ENCODE data around the gene MAIP1.

The MAIP1 gene

DNA sequence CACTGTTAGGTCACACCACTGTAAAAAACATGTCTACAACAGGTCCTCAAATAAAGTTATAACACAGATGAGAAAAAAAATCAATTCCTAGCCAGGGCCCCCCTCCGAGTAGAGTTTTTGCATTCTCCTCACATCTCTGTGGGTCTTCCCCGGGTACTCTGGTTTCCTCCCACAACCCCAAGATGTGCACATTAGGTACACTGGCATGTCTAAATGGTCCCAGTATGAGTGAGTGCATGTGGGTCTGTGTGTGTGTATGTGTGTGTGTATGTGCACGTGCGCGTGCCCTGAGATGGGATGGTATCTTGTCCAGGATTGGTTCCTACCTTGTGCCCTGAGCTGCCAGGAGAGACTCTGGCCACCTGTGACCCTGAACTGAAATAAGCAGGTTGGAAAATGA lies 5.0 kb upstream of the MAIP1 start:
- DNase-seq (ENCODE audit: low spot score) = no peak

DNA sequence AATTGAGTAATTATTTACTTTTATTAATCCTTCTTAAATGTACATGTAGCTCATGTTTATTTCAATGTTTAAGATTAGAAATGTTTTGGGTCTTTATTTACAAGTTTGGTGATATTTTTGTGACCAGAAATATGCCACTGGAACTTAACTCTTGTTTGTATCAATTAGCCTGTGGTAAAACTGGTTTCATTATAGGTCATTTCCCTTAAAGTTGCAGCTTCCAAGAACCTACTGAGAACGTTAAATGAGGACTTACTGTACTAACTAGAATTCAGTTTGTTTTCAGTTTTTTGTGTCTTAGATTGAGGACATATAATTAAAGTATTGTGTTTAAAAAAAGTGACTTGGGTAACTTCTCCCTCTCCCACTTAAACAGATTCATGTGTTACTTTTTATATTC lies 4.4 kb upstream of the MAIP1 start:
- DNase-seq (ENCODE audit: low spot score) = no peak

DNA sequence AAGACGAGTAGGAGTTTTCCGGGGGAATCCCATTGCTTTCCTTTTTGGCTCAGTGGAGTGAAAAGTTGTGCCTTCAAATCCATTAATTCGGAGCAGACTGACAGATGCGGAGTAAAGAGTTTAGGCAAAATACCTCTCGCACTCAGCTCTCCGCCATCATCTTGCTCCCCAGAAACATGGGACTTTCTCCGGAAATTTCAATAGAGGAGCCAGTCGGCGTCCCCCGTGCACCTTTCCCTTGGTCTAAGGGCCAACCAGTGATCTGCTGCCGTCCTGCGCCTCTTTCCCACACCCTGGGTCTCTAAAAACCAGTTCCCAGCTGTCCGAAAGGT lies 409 bp upstream of the MAIP1 start:
- DNase-seq (ENCODE audit: low spot score) = peak; percentile 21

DNA sequence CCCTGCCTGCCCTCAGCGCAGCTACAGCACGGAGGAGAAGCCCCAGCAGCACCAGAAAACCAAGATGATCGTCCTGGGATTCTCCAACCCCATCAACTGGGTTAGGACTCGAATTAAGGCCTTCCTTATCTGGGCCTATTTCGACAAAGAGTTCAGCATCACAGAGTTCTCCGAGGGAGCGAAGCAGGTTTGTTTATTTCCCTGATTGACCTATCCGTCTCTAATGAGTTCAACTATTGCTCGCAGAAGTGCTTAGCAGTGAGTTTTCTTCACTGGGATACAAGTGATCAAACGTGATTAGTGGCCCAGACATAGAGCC lies 639 bp downstream of the MAIP1 start:
- DNase-seq (ENCODE audit: low spot score) = peak; percentile 22

DNA sequence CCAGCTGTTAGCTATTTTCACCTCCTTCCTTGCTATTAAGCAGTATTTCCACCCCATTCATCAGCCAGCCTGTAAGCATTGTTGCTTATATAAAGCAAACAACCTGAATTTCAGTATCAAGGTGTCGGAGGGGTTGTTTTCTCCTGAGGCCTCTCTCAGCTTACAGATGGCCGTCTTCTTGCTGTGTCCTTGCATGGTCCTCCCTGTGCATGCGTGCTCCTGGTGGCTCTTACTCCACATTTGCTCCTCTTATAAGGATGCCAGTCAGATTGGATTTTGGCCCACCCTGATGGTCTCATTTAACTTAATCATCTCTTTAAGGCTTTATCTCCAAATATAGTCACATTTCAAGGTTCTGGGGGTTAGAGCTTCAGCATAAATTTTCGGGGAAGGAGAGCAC lies 2.6 kb downstream of the MAIP1 start:
- no peak for DNase-seq (ENCODE audit: low spot score)

DNA sequence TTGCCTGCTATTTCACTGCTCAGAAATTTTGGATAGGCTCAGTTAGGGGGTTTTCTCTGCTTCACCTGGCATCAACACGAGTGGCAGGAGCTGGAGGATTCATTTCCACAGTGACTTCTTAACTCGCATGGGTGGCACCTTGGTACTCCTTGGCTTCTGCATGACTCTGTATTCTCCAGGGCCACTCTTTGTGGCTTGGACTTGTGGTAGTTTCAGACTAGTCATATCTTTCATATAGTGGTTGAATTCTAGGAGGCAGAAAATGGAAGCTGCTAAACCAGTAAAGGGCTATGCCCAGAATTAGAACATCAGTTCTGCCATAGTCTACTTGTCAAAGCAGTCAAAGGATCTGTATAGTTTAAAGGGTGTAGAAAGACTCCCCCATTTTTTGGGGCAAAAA lies 6.8 kb downstream of the MAIP1 start:
- DNase-seq (ENCODE audit: low spot score) = no peak

DNA sequence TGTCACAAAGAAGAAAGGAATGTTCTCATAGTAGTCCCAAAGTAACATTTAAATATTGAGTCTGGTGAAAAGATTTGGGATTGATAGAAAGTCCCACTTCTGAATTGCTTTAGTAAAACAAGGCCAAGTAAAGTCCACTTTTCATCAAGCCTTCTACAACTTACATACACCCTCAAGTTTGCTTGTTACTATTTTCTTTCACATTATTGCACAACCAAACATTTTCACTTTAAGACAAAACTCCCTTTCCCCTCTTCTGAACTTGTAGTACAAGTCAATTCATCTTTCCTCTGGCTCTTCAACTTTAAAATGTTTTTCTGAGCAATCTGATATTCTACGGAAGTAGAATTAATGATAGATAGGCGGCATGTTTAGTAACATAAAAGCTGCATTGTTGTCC lies 11.0 kb downstream of the MAIP1 start:
- DNase-seq (ENCODE audit: low spot score) = no peak

DNA sequence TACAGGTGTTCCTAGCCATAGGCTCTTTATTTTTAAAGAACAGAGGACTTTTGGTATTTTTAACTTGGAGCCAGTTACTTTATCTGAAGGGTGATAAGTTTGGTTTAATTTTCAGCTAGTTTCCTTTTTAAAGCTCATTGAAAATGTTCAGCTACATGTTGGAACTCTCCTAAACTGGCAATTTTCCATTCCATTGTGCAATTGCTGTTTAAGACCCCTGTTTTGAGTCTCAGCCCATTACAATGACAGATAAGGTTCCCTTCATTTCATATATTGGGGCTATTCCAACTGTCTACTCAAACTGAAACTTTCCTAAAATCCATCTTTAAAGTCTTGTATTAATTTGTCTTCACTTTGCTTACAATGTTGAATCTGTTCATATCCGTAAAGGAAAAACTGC lies 11.6 kb downstream of the MAIP1 start:
- no peak for DNase-seq (ENCODE audit: low spot score)

DNA sequence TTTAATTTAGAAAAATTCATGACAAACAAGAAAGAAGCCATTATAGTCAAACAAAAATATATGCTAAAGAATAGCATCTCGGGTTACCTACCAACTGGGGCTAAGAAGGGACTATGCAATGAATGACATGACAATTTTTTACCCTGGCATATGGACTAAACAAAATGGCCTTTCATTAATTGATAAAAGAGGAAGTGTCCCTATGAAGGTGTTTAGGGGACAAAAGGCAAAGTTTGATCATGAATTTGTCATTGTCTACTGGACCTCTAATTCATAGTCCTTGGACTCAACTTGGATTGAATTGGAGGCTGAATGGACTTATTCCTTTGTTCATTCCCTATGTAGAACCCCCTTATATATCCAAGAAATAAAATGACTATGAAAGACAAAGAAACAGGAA lies 12.7 kb downstream of the MAIP1 start:
- DNase-seq (ENCODE audit: low spot score) = no peak

DNA sequence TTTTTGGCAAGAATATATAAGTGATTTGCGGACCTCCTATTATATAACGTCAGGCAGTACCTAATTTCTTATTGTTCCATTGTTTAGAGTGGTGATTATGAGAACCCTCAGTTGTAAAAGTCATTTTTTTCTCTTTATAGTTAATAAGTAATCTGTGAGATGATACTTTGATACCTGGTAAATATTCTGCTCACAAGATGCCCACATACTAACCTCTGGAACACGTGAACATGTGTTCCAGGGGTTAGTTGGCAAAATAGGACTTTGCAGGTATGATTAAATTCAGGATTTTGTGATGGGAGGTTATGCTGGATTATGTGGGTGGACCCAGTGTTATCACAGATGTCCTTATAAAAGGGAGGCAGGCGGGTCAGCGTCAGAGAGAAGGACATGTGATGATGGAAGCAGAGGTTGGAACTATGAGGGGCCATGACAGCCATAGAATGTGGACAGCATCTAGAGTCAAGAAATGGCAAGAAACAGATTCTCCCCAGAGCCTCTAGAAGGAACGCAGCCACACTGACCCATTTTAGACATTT lies 16.8 kb downstream of the MAIP1 start:
- DNase-seq (ENCODE audit: low spot score) = no peak

DNA sequence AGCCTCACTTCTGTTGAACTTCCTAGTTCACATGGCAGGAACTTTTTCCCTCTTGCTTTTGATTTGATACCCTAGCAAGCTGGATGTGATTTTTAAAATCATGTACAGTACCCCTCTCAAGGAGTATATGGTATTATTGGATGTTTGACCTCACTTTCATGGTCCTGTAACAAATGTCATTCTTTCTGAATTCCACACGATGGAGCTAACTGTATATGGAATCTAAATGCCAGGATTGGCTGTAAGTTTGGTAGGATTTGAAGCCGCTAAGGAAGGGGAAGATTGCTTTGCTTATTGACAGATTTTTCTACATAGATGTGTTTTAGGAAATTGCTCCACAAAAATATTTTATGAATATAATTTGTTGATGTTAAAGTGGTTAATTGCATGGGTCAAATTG lies 18.3 kb downstream of the MAIP1 start:
- peak; percentile 69 for DNase-seq (ENCODE audit: low spot score)

DNA sequence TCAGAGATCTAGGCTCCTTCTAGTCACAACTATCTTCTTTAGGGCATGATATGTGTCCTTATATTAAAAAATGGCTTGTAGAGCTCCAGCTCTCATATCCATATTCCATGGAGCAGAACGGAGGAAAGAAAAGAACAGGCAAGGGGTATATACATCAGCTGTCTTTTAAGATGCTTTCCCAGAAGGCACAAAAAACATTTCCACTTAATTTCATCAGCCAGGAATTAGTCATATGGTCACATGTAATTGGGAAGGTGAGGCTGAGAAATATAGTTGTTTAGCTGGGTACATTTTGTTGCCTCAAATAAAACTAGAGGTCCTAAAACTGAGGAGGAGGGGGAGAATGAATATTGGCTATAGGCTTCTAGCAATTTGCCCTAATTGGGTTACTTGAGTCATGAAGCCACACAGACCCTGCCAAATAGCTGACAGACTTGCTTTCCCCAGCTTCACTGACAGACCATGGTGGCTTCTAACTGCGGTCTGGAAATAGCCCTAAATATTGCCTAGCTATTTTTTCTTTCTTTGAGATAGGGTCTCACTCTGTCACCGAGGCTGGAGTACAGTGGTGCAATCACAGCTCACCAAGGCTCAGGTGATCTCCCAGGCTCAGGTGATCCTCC lies 20.0 kb downstream of the MAIP1 start:
- no peak for DNase-seq (ENCODE audit: low spot score)

DNA sequence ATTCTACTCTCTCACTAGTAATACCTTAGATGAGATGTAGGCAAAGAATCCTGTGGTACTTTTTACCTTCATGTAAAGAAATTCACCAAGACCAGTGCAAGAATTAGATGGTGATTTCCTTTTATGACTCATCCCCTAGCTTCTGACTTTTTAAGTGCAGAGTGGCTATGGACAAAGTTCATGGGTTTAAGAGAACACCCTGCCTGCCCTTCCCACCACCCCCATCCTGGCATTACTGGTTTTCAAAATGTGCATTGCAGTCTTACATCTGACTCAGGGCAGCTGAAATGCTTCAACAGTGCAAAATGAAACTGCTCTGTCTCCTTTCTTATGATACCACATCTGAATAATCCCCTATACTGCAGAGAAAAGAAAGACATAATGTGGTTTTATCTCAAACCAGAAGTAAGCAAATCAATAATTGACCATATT lies 22.6 kb downstream of the MAIP1 start:
- no peak for DNase-seq (ENCODE audit: low spot score)

DNA sequence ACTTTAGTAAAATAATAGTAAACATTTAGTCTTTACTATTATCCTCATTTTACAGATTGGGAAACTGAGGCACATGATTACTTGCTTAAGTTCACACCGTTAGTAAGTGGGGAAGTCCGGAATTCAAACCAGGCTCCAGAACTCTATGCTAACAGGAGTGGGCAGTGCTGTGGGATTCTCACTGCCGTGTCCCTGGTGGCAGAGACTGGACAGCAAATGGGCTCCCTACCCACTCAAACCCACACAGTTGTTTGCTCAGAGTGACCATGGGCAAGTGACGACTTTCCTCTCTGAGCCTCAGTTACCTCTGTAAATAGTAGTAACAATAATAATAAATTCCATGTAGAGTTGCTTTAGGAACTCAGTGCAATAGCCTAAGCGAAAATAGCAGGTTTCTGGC lies 24.0 kb downstream of the MAIP1 start:
- no peak for DNase-seq (ENCODE audit: low spot score)

DNA sequence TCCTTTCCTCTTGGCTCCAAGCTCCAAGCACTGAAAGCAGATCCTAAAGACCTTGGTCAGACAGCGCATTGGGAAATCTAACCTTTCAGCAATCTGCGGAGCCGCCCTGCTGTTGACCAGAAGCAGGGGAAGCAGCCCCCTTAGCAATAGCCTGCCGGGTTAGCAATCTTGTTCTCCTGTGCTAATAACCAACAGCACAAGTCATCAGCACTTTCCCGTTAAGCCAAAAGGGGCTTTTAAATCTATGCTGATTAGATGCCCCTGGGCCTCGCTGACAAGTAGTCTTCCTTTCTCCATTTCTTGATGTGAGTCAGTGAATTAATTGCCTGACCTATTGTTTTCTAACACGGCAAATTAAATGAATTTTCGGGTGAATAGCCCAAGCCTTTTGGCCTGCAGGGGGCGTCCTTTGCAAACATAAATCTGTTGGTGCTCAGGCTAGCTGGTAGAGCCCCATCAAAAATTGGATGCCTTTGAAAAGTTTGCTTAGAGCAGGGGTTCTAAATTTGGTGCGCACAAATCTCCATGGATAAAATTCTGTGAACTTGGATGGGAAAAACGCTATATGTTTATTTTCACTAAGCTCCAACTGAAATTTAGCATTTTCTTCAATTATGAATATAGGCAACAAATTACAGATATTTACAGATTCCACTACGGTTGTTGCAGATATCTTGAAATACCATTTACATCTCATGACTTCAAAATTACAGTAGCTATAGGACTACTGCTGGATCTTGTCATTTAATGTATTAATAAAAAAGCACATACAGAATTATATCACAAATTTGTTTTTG lies 24.6 kb downstream of the MAIP1 start:
- peak; percentile 89 for DNase-seq (ENCODE audit: low spot score)

DNA sequence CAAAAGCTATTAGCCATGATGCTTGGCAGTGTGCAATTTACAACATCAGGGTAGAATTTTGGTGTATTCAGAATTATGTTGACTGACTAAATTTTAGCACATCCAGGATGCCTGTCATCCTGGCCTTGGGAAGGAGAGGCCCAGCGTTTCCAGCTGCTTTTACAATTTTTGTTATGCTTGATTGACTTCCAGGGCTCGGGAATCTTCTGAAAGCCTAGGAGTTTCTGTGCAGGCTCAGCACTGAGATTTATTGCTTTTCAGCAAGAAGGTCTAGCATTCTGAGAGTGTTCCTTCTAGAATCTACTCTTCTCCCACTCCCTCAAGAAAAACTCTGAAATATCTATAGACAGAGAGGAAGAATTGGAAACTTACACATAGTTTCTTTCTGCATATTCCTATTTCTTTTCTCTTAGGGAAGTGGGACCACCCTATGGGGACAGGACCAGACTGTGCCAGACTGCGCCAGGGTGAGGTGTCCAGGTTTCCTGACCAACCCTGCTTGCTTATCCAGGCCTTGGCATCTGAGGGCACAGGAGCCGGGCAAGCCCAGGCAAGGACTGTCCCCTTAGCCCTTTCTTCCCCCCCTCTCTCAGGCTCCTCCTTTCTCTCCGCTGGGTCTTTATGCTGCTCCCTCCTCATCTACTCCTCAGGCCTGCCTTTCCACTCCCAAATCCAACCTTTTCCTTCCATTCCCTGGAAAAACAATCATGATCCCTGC lies 26.9 kb downstream of the MAIP1 start:
- no peak for DNase-seq (ENCODE audit: low spot score)

DNA sequence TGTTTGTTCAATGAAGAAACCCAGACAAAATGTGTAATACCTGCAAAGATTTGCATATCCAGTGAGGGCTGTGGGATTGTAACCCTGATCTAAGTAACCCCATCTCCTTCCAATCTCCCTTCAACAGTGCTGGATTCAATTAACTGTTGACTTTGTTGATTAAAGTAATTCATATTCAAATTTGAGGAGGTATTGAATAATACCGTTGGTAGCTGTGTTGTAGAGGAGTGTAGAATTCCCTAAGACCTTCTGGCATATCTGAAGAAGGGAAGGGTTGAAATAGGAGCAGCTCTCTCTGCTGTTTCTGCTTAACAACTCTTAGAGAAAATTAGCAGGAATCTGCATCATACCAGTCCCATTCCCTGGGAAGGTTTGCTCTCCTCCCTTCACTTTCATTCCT lies 28.2 kb downstream of the MAIP1 start:
- no peak for DNase-seq (ENCODE audit: low spot score)

DNA sequence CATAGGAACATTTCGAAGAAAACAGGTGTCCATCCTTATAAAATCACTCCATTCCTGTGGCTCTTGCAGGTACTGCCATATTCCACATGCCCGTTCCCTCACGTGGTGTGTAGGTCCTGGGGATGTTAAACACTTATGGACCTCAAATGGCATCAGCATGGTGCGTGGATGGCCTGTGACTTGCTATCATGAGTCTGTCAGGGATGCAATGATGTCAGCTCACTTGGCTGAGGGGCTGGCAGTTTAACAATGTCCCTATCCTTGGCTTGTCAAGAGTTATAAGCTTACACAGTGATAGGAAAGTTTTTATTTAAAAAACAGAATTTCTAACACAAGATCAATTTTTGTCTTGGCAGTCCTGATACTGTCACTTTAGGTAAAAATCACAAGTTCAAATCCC lies 28.8 kb downstream of the MAIP1 start:
- DNase-seq (ENCODE audit: low spot score) = no peak

DNA sequence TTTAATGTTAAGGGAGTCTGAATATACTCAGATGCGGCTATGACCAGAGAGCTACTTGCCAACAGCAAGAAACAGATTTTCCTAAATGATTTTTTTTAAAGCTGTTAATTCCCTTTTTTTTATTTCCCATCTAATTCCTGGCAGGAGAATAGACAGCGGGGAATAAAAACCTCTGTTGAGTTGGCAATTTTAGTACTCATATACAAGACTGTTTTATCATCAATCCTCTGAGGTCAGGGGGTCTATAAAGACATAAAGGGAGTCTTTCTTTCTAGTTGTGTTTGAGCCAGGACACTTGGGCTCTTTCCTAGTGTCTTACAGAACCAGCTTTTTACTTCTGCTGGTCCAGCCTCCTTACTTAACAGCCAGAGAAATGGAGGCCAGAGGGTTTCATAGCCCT lies 29.4 kb downstream of the MAIP1 start:
- DNase-seq (ENCODE audit: low spot score) = no peak

DNA sequence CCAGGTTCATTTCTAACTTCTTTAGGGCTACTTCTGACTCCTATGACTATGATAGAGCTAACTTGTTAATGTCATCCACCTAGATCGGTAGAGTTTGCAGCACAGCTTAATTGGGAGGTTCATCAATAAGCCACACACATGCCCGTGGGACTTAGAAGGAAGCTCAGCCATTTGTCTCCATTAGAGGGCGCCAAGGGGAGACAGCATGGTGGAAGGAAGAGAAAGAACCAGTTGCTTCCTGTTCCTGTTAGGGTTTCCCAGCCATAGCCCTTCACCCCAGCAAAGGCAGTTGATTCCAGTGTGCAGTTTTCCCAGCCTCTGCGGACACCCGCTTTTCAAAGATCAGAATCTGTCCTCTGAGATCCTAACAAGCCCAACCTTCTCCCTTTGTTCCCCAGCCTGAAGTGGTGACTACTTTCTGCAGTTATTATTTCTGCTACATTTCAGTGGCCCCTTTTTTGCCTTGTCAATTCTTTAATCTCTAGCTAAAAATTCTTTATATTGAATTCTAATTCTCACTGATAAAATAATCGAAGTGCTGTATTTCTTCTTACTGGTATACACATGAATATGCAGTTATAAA lies 30.3 kb downstream of the MAIP1 start:
- peak; percentile 74 for DNase-seq (ENCODE audit: low spot score)

DNA sequence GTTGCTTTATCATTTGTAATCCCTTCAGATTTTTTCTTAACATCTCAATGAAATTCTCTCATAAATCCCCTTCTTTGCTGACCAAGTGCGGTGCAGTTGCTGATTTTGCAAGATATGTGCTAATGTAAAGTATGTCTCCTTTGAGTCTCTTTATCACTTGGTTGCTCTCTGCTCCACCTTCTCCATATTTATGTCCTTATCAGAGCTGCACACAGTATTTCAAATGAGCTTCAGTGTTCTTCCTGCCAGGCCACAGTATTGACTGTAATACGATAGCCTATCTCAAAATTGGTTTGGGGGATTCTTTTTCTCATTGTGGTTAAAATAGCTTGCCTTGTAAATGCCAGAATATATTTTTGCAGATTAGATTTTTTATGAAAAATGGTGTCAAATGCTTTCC lies 32.2 kb downstream of the MAIP1 start:
- DNase-seq (ENCODE audit: low spot score) = no peak

DNA sequence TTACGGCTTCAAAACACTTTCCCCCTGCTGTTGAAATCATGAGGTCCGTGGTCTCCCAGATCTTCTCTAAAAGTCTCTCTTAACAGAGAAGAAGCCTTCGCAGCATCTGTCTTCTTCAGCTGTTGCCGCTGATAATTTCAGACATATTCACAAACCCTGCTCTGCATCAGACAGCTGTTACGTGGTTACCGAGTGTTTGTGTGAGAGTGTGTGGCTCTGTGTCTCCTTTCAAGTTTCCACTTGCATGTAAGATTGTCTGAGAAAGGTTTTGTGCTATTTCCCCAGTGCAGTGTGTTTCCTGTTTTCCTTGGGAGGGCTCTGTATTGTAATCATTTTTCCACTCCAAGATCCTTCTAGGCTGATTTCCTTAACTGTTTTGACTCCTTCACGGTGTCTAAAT lies 32.8 kb downstream of the MAIP1 start:
- no peak for DNase-seq (ENCODE audit: low spot score)

DNA sequence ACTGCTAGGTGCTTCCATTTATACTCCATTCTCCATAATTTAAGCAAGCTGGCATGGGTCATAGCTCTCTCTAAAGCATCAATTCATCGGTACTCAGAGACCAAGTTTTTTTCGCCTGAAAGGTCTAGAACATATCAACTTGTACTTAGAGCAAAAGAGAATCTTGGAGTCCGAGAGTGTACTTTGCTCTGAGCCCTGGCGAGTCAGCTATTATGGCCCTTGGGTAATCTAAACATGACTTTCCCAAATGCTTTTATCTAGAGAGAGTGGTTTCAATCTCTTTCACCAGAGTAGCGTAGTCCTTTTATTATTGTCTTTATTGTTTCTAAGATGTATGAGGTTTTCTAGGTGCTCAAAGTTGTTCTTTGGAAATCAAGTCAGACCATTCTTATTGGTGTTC lies 34.4 kb downstream of the MAIP1 start:
- no peak for DNase-seq (ENCODE audit: low spot score)
